Measurements from ENCODE around the gene HS3ST2. TPM values are rescaled to one million over a fixed set of nuclear protein-coding genes. Genes with fewer than 3 reads are reported as not detected.

Gene HS3ST2
- total and polyA plus RNA-seq, 2 experiments from 2014 or later: 1.4 to 3.2 TPM

DNA sequence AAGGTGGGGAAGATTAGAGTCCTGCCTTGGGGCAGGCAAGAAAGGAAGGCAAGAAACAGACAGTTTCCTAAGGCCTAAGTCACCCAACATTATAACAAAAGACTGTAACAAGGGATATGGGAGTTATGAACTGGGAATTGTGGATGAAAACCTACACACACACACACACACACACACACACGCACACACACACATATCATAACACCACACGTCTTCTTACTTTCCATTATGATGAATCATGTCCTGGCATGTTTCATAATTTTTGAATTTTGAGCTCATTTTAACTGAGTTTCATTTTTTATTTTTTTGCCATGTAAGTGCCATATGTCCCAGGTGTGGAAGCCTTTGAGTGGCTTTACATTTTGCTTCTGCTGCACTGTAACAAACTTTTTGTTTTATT lies 29.9 kb downstream of the HS3ST2 start:
- TF ChIP-seq NANOG (IDR thresholded peaks at IDR 0.05; ENCODE audit: borderline replicate concordance) (no peak), CREB1 (CRISPR knock-in tag; IDR thresholded peaks at IDR 0.05; ENCODE audit: low read depth) (no peak), ZNF331 (CRISPR knock-in tag; IDR thresholded peaks at IDR 0.05; ENCODE audit: low read depth) (no peak)
- TF ChIP-seq, protein P1, sequence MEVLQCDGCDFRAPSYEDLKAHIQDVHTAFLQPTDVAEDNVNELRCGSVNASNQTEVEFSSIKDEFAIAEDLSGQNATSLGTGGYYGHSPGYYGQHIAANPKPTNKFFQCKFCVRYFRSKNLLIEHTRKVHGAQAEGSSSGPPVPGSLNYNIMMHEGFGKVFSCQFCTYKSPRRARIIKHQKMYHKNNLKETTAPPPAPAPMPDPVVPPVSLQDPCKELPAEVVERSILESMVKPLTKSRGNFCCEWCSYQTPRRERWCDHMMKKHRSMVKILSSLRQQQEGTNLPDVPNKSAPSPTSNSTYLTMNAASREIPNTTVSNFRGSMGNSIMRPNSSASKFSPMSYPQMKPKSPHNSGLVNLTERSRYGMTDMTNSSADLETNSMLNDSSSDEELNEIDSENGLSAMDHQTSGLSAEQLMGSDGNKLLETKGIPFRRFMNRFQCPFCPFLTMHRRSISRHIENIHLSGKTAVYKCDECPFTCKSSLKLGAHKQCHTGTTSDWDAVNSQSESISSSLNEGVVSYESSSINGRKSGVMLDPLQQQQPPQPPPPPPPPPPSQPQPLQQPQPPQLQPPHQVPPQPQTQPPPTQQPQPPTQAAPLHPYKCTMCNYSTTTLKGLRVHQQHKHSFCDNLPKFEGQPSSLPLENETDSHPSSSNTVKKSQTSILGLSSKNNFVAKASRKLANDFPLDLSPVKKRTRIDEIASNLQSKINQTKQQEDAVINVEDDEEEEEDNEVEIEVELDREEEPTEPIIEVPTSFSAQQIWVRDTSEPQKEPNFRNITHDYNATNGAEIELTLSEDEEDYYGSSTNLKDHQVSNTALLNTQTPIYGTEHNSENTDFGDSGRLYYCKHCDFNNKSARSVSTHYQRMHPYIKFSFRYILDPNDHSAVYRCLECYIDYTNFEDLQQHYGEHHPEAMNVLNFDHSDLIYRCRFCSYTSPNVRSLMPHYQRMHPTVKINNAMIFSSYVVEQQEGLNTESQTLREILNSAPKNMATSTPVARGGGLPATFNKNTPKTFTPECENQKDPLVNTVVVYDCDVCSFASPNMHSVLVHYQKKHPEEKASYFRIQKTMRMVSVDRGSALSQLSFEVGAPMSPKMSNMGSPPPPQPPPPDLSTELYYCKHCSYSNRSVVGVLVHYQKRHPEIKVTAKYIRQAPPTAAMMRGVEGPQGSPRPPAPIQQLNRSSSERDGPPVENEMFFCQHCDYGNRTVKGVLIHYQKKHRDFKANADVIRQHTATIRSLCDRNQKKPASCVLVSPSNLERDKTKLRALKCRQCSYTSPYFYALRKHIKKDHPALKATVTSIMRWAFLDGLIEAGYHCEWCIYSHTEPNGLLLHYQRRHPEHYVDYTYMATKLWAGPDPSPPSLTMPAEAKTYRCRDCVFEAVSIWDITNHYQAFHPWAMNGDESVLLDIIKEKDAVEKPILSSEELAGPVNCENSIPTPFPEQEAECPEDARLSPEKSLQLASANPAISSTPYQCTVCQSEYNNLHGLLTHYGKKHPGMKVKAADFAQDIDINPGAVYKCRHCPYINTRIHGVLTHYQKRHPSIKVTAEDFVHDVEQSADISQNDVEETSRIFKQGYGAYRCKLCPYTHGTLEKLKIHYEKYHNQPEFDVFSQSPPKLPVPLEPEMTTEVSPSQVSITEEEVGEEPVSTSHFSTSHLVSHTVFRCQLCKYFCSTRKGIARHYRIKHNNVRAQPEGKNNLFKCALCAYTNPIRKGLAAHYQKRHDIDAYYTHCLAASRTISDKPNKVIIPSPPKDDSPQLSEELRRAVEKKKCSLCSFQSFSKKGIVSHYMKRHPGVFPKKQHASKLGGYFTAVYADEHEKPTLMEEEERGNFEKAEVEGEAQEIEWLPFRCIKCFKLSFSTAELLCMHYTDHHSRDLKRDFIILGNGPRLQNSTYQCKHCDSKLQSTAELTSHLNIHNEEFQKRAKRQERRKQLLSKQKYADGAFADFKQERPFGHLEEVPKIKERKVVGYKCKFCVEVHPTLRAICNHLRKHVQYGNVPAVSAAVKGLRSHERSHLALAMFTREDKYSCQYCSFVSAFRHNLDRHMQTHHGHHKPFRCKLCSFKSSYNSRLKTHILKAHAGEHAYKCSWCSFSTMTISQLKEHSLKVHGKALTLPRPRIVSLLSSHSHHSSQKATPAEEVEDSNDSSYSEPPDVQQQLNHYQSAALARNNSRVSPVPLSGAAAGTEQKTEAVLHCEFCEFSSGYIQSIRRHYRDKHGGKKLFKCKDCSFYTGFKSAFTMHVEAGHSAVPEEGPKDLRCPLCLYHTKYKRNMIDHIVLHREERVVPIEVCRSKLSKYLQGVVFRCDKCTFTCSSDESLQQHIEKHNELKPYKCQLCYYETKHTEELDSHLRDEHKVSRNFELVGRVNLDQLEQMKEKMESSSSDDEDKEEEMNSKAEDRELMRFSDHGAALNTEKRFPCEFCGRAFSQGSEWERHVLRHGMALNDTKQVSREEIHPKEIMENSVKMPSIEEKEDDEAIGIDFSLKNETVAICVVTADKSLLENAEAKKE (CRISPR knock-in tag; IDR thresholded peaks at IDR 0.05): no peak
- H3K4me3 Mint-ChIP-seq: no peak overlapping the region
- H4K20me1 ChIP-seq (replicated peaks; ENCODE audit: insufficient read depth): no peaks in the 10 kb centered on the region
- no peaks in the 10 kb centered on the region for H3K79me2 ChIP-seq (replicated peaks; ENCODE audit: insufficient read depth)
- H3K27me3 ChIP-seq (ENCODE audit: insufficient read depth): no peaks in the 10 kb centered on the region
- ATAC-seq: no peak
- H3K9me2 ChIP-seq (ENCODE audit: insufficient read depth): 0 out of 2 replicates have a peak, but pooled peaks cover 9% of the 10 kb centered on the region
- H3K27ac ChIP-seq (ENCODE audit: low read depth): no peak overlapping the region
- no peaks in the 10 kb centered on the region for H3K9me3 Mint-ChIP-seq
- no peaks in the 10 kb centered on the region for H3K36me3 Mint-ChIP-seq (ENCODE audit: low read depth)
- peaks cover 19% of the 10 kb centered on the region for H3K4me1 ChIP-seq (ENCODE audit: insufficient read depth)
- no peaks in the 10 kb centered on the region for H3F3A ChIP-seq (replicated peaks; ENCODE audit: low read depth)
- no peak for DNase-seq (ENCODE audit: low spot score)
- peaks cover 21% of the 10 kb centered on the region for H3K4me1 Mint-ChIP-seq
- H3K4me3 ChIP-seq: no peak overlapping the region
- no peak overlapping the region for H3K27ac Mint-ChIP-seq
- no peak overlapping the region for H2AFZ ChIP-seq
- no peaks in the 10 kb centered on the region for H3K36me3 ChIP-seq (ENCODE audit: insufficient read depth)
- peaks cover 3% of the 10 kb centered on the region for H3K27me3 Mint-ChIP-seq (ENCODE audit: insufficient read depth, low read depth, poor library complexity)
- H3K4me2 ChIP-seq: no peak overlapping the region

DNA sequence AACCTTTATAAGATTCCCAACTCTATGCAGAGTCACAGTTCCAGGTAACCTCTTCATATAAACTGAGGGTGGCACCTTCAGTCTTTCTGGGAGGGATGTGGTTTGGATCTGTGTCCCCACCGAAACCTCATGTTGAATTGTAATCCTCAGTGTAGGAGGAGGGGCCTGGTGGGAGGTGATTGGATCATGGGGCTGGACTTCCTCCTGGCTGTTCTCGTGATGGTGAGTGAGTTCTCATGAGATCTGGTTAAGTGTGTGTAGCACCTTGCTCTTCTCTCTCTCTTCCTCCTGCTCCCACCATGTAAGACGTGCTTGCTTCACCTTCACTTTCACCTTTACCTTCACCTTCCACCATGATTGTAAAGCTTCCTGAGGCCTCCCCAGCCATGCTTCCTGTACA lies 30.5 kb downstream of the HS3ST2 start:
- no peak overlapping the region for H3K4me3 ChIP-seq
- 0 out of 2 replicates have a peak overlapping the region, but pooled peaks have one; percentile 13 for H3K27ac Mint-ChIP-seq
- no peak for TF ChIP-seq STAT1 (IDR thresholded peaks at IDR 0.05; ENCODE audit: unreplicated experiment)
- TF ChIP-seq, protein P2, sequence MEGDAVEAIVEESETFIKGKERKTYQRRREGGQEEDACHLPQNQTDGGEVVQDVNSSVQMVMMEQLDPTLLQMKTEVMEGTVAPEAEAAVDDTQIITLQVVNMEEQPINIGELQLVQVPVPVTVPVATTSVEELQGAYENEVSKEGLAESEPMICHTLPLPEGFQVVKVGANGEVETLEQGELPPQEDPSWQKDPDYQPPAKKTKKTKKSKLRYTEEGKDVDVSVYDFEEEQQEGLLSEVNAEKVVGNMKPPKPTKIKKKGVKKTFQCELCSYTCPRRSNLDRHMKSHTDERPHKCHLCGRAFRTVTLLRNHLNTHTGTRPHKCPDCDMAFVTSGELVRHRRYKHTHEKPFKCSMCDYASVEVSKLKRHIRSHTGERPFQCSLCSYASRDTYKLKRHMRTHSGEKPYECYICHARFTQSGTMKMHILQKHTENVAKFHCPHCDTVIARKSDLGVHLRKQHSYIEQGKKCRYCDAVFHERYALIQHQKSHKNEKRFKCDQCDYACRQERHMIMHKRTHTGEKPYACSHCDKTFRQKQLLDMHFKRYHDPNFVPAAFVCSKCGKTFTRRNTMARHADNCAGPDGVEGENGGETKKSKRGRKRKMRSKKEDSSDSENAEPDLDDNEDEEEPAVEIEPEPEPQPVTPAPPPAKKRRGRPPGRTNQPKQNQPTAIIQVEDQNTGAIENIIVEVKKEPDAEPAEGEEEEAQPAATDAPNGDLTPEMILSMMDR (conservative IDR thresholded peaks at IDR 0.05; ENCODE audit: low read depth in 2 of 2): no peak

More for the DNA sequence above, 30.5 kb downstream of the HS3ST2 start:
- no peak overlapping the region for H3K27ac ChIP-seq (ENCODE audit: low read depth)
- H3K4me1 ChIP-seq (ENCODE audit: insufficient read depth): peaks cover 14% of the 10 kb centered on the region
- ATAC-seq (no peak), DNase-seq (ENCODE audit: low spot score) (no peak)
- H2AFZ ChIP-seq: 0 out of 2 replicates have a peak overlapping the region, but pooled peaks have one; percentile 11
- no peaks in the 10 kb centered on the region for H3K9me3 Mint-ChIP-seq
- H3K27me3 Mint-ChIP-seq (ENCODE audit: insufficient read depth, low read depth, poor library complexity): peaks cover 3% of the 10 kb centered on the region
- H3F3A ChIP-seq (replicated peaks; ENCODE audit: low read depth): no peaks in the 10 kb centered on the region
- 0 out of 2 replicates have a peak, but pooled peaks cover 9% of the 10 kb centered on the region for H3K9me2 ChIP-seq (ENCODE audit: insufficient read depth)
- no peaks in the 10 kb centered on the region for H3K36me3 ChIP-seq (ENCODE audit: insufficient read depth)
- no peaks in the 10 kb centered on the region for H3K27me3 ChIP-seq (ENCODE audit: insufficient read depth)
- H3K4me1 Mint-ChIP-seq: peaks cover 19% of the 10 kb centered on the region
- no peak overlapping the region for H3K4me3 Mint-ChIP-seq
- H3K79me2 ChIP-seq (replicated peaks; ENCODE audit: insufficient read depth): no peaks in the 10 kb centered on the region
- no peaks in the 10 kb centered on the region for H3K36me3 Mint-ChIP-seq (ENCODE audit: low read depth)
- H4K20me1 ChIP-seq (replicated peaks; ENCODE audit: insufficient read depth): no peaks in the 10 kb centered on the region
- H3K4me2 ChIP-seq: no peak overlapping the region

All from GM23338 (cell line).